ENCODE measurements around the gene FOXO6. TPM values are rescaled to one million over a fixed set of nuclear protein-coding genes. Genes with fewer than 3 reads are reported as not detected.

The FOXO6 gene
- total and polyA plus RNA-seq, 2 donors from 2014 or later, result 0.47 to 1.0 TPM

- no peak overlapping the region for H3K27ac ChIP-seq (ENCODE audit: low read depth in 2 of 2, low read length in 2 of 2)
- H3K9ac ChIP-seq (ENCODE audit: low read length in 3 of 3), result no peak overlapping the region
- H3K36me3 ChIP-seq (ENCODE audit: control insufficient read depth in 2 of 3, insufficient read depth in 3 of 3, low read length in 3 of 3), result no peaks in the 10 kb centered on the region
- FAIRE-seq (no peak), DNase-seq (no peak)
- H3K4me1 ChIP-seq (ENCODE audit: control insufficient read depth in 2 of 3, insufficient read depth in 2 of 3, low read depth in 1 of 3, low read length in 3 of 3), result peaks cover 0 to 10% (median 8%) of the 10 kb centered on the region in 3 donors
- TF ChIP-seq, protein P1, sequence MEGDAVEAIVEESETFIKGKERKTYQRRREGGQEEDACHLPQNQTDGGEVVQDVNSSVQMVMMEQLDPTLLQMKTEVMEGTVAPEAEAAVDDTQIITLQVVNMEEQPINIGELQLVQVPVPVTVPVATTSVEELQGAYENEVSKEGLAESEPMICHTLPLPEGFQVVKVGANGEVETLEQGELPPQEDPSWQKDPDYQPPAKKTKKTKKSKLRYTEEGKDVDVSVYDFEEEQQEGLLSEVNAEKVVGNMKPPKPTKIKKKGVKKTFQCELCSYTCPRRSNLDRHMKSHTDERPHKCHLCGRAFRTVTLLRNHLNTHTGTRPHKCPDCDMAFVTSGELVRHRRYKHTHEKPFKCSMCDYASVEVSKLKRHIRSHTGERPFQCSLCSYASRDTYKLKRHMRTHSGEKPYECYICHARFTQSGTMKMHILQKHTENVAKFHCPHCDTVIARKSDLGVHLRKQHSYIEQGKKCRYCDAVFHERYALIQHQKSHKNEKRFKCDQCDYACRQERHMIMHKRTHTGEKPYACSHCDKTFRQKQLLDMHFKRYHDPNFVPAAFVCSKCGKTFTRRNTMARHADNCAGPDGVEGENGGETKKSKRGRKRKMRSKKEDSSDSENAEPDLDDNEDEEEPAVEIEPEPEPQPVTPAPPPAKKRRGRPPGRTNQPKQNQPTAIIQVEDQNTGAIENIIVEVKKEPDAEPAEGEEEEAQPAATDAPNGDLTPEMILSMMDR (IDR thresholded peaks at IDR 0.05; ENCODE audit: borderline replicate concordance, extremely low read depth, insufficient read depth), result no peak
- H3K9me3 ChIP-seq (ENCODE audit: control insufficient read depth in 2 of 3, insufficient read depth in 1 of 3, low read length in 3 of 3), result no peaks in the 10 kb centered on the region
- H3K27me3 ChIP-seq (ENCODE audit: control insufficient read depth, insufficient read depth, low read length), result no peaks in the 10 kb centered on the region
- H3K4me3 ChIP-seq (ENCODE audit: low read length in 3 of 3), result no peak overlapping the region
- intact Hi-C loops (cut with DNase I), result no loop called here
Measured at GRCh38 chr1:41430069-41430468, 68.8 kb downstream of the FOXO6 start.

GRCh38 chr1:41430582-41430981 lies 69.3 kb downstream of the FOXO6 start:
- no peaks in the 10 kb centered on the region for H3K36me3 ChIP-seq (ENCODE audit: control insufficient read depth in 2 of 3, insufficient read depth in 3 of 3, low read length in 3 of 3)
- no peaks in the 10 kb centered on the region for H3K9me3 ChIP-seq (ENCODE audit: control insufficient read depth in 2 of 3, insufficient read depth in 1 of 3, low read length in 3 of 3)
- H3K4me1 ChIP-seq (ENCODE audit: control insufficient read depth in 2 of 3, insufficient read depth in 2 of 3, low read depth in 1 of 3, low read length in 3 of 3), result peaks cover 0 to 10% (median 8%) of the 10 kb centered on the region in 3 donors
- no peak overlapping the region for H3K27ac ChIP-seq (ENCODE audit: low read depth in 2 of 2, low read length in 2 of 2)
- TF ChIP-seq, protein P1 (IDR thresholded peaks at IDR 0.05; ENCODE audit: borderline replicate concordance, extremely low read depth, insufficient read depth), result no peak
- no peak for FAIRE-seq
- no peak for DNase-seq
- H3K9ac ChIP-seq (ENCODE audit: low read length in 3 of 3), result no peak overlapping the region
- intact Hi-C loops (cut with DNase I), result no loop called here
- H3K27me3 ChIP-seq (ENCODE audit: control insufficient read depth, insufficient read depth, low read length), result no peaks in the 10 kb centered on the region
- no peak overlapping the region for H3K4me3 ChIP-seq (ENCODE audit: low read length in 3 of 3)

- Histone ChIP-seq H3K9ac (ENCODE audit: low read length in 3 of 3) (no peak overlapping the region), H3K9me3 (ENCODE audit: control insufficient read depth in 2 of 3, insufficient read depth in 1 of 3, low read length in 3 of 3) (no peaks in the 10 kb centered on the region), H3K4me3 (ENCODE audit: low read length in 3 of 3) (no peak overlapping the region), H3K4me1 (ENCODE audit: control insufficient read depth in 2 of 3, insufficient read depth in 2 of 3, low read depth in 1 of 3, low read length in 3 of 3) (peaks cover 0 to 10% (median 8%) of the 10 kb centered on the region in 3 donors), H3K27ac (ENCODE audit: low read depth in 2 of 2, low read length in 2 of 2) (no peak overlapping the region), H3K27me3 (ENCODE audit: control insufficient read depth, insufficient read depth, low read length) (no peaks in the 10 kb centered on the region), H3K36me3 (ENCODE audit: control insufficient read depth in 2 of 3, insufficient read depth in 3 of 3, low read length in 3 of 3) (no peaks in the 10 kb centered on the region)
- intact Hi-C loops (cut with DNase I), result no loop called here
- FAIRE-seq, result no peak
- TF ChIP-seq, protein P1 (IDR thresholded peaks at IDR 0.05; ENCODE audit: borderline replicate concordance, extremely low read depth, insufficient read depth), result no peak
- DNase-seq, result peak in 1 of 5 donors; percentile 68
Measured at GRCh38 chr1:41431490-41432350, 70.5 kb downstream of the FOXO6 start.

Other genes starting within 250 kb of the FOXO6 start
- 58.3 TPM for gene SCMH1, start 119.1 kb upstream of the FOXO6 start, total RNA-seq
- 26.4 TPM for gene SCMH1, start 119.1 kb upstream of the FOXO6 start, polyA plus RNA-seq (ENCODE audit: insufficient read depth, low read depth, low replicate concordance)
- gene EDN2, start 123.2 kb downstream of the FOXO6 start, total RNA-seq, result 2.9 TPM
- gene EDN2, start 123.2 kb downstream of the FOXO6 start, polyA plus RNA-seq (ENCODE audit: insufficient read depth, low read depth, low replicate concordance), result 2.3 TPM

All from kidney (tissue), 14 donors.